Measurements from ENCODE around the gene HDGFL3. TPM values are rescaled to one million over a fixed set of nuclear protein-coding genes. Genes with fewer than 3 reads are reported as not detected.
"Not testable (repeated sequence)": the region's sequence is repeated elsewhere in the genome, so short reads cannot be mapped to it uniquely, and the experiment has no call there.

HDGFL3 gene
- polyA plus RNA-seq, 1 donor = 30.4 TPM

DNA sequence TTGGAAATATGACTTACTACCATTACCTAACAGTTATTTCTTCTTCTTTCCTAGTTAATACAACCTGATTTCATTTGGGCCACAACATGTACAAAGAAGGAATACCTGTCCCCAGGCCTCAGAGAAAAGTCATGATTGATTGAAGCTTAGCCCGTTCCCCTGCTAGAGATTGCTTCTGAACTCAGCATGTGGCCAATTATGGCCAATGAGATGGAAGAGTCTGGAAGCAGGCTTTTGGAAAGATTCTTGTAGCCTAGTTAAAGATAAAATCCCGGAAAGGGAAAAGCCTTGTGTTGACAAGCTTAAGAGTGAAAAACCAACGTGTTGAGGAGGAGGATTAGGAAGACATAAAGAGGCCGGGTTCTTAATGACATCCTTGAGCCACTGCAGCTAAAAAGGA, 117.2 kb downstream of the HDGFL3 start:
- Histone ChIP-seq H3K27ac (ENCODE audit: low read length) (no peak overlapping the region), H3K4me3 (ENCODE audit: low read length) (no peak overlapping the region), H3K9me3 (ENCODE audit: control insufficient read depth, low read depth, low read length) (no peaks in the 10 kb centered on the region), H3K36me3 (ENCODE audit: control insufficient read depth, insufficient read depth, low read length) (no peaks in the 10 kb centered on the region), H3K27me3 (ENCODE audit: control insufficient read depth, insufficient read depth, low read length) (peaks cover 4% of the 10 kb centered on the region), H3K4me1 (ENCODE audit: control insufficient read depth, insufficient read depth, low read length) (no peaks in the 10 kb centered on the region)
- DNase-seq = no peak
- 39% methylated on average over 3 of the region's 4 CpGs for WGBS (ENCODE audit: insufficient coverage, low lambda C conversion rate)

DNA sequence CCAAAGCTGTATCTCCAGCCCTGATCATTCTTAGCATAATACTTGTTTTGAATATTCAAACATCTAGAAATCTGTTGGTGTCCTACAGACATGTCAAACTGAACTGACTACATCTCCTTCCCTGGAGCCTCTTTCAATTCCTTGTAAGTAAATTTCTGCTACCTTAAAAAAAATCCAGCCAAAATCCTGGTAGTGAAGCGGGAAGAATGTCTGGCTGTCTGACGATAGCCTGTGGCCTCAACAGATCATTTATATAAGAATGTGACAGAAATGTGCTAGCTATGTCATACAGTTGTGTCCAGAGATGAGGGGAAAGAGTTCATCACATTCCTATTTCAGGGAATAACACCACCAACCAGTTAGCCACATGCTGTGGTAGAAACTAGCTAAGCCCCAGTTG, 118.7 kb downstream of the HDGFL3 start:
- DNase-seq = no peak
- Histone ChIP-seq H3K36me3 (ENCODE audit: control insufficient read depth, insufficient read depth, low read length) (no peaks in the 10 kb centered on the region), H3K27ac (ENCODE audit: low read length) (no peak overlapping the region), H3K4me1 (ENCODE audit: control insufficient read depth, insufficient read depth, low read length) (no peaks in the 10 kb centered on the region), H3K4me3 (ENCODE audit: low read length) (no peak overlapping the region), H3K9me3 (ENCODE audit: control insufficient read depth, low read depth, low read length) (no peaks in the 10 kb centered on the region), H3K27me3 (ENCODE audit: control insufficient read depth, insufficient read depth, low read length) (no peaks in the 10 kb centered on the region)
- no CpG with 5 or more reads among the region's 2 CpGs for WGBS (ENCODE audit: insufficient coverage, low lambda C conversion rate)

DNA sequence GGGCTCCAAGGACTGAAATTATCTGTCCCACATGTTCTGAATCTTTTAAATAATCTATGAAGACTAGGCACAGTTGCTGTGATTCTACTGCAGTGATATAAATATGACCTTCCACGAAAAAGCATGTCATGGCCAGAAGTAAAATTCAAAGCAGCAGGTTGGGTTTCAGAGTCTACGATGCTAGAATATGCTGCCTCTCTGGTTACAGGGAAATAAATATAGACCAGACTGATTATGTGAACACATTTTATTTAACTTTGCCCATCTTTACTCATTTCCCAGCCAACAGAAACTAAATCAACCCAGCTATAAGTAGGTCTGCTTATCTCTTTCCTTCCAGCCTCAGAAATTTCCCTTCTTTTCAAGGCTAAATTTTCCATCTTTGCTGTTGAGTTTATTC, 120.0 kb downstream of the HDGFL3 start:
- H3K27me3 ChIP-seq (ENCODE audit: control insufficient read depth, insufficient read depth, low read length) = no peaks in the 10 kb centered on the region
- H3K9me3 ChIP-seq (ENCODE audit: control insufficient read depth, low read depth, low read length) = no peaks in the 10 kb centered on the region
- no peak for DNase-seq
- no peak overlapping the region for H3K4me3 ChIP-seq (ENCODE audit: low read length)
- H3K27ac ChIP-seq (ENCODE audit: low read length) = no peak overlapping the region
- H3K4me1 ChIP-seq (ENCODE audit: control insufficient read depth, insufficient read depth, low read length) = no peaks in the 10 kb centered on the region
- WGBS (ENCODE audit: insufficient coverage, low lambda C conversion rate) = no CpG with 5 or more reads among the region's 2 CpGs
- no peaks in the 10 kb centered on the region for H3K36me3 ChIP-seq (ENCODE audit: control insufficient read depth, insufficient read depth, low read length)

DNA sequence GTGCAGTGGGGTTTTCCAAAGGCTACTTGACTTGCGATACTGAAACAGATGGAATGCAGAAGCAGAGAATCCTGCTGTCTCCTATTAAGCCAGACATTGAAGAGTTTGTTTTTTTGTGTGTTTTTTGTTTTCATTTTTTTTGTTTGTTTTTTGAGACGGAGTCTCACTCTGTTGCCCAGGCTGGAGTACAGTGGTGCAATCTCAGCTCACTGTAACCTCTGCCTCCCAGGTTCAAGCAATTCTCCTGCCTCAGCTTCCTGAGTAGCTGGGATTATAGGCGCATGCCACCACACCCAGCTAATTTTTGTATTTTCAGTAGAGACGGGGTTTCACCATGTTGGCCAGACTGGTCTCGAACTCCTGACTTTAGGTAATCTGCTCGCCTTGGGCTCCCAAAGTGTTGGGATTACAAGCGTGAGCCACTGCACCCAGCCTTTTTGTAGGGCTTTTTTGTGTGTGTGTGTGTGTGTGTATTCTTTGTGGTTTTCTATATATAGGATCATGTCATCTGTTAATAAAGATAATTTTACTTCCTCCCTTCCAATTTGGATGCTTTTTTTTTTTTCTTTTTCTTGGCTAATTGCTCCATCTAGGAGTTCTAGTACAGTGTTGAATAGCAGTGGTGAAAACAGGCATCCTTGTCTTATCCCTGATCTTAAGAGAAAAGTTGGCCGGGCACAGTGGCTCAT, 121.6 kb downstream of the HDGFL3 start:
- H3K27ac ChIP-seq (ENCODE audit: low read length); H3K9me3 ChIP-seq (ENCODE audit: control insufficient read depth, low read depth, low read length); H3K27me3 ChIP-seq (ENCODE audit: control insufficient read depth, insufficient read depth, low read length); DNase-seq; H3K36me3 ChIP-seq (ENCODE audit: control insufficient read depth, insufficient read depth, low read length); H3K4me1 ChIP-seq (ENCODE audit: control insufficient read depth, insufficient read depth, low read length); H3K4me3 ChIP-seq (ENCODE audit: low read length): not testable (repeated sequence)
- WGBS (ENCODE audit: insufficient coverage, low lambda C conversion rate) = 93% methylated on average over 2 of the region's 8 CpGs

DNA sequence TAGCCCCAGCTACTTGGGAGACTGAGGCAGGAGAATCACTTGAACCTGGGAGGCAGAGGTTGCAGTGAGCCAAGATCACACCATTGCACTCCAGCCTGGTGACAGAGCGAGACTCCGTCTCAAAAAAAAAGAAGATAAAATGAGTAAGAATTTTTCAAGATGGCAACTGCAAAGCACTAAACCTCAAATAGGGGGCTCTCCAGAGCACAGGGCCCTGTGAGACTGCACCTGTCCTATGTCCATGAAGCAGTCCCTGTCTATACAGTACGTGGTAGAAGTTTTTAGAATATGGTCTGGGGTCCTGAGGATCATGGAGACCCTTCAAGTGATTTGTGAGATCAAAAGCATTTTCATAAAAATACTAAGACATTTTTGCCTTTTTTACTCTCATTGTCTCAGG, 122.2 kb downstream of the HDGFL3 start:
- DNase-seq; H3K27me3 ChIP-seq (ENCODE audit: control insufficient read depth, insufficient read depth, low read length); H3K4me3 ChIP-seq (ENCODE audit: low read length); H3K9me3 ChIP-seq (ENCODE audit: control insufficient read depth, low read depth, low read length); H3K4me1 ChIP-seq (ENCODE audit: control insufficient read depth, insufficient read depth, low read length); H3K36me3 ChIP-seq (ENCODE audit: control insufficient read depth, insufficient read depth, low read length); H3K27ac ChIP-seq (ENCODE audit: low read length): not testable (repeated sequence)
- no CpG with 5 or more reads among the region's 3 CpGs for WGBS (ENCODE audit: insufficient coverage, low lambda C conversion rate)

DNA sequence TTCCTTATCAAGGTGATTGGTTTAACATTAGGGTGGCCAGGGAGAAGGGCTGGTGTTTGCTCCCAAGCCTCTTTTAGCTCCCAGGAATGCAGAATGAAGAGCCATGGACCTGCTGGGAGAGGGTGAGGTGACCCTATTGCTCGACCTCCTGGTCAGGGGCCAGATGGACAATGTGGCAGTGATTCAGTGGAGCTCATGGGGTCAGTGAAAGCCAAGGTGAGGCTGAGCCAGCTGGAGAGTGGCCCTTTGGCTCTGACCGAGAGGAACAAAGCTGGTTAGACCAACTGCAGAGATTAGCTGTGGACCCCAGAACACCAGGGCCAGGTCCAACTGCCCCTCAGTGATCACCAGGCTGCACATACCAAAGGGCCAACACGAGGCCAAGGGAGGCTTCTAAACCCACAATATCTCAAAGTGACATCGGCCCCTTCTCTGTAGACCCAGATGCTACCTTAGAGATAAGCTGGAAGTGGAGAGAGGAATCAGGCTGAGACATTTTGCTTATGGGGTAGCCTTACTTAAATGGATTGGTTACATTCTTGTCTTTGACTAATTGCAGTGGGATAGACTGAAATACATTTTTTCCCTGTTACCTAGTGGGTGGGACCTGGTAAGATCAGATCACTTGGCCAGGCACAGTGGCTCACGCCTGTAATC, 124.8 kb downstream of the HDGFL3 start:
- H3K9me3 ChIP-seq (ENCODE audit: control insufficient read depth, low read depth, low read length) = no peaks in the 10 kb centered on the region
- H3K36me3 ChIP-seq (ENCODE audit: control insufficient read depth, insufficient read depth, low read length) = no peaks in the 10 kb centered on the region
- no peak overlapping the region for H3K4me3 ChIP-seq (ENCODE audit: low read length)
- WGBS (ENCODE audit: insufficient coverage, low lambda C conversion rate) = 80% methylated on average over 2 of the region's 5 CpGs
- no peak for DNase-seq
- no peaks in the 10 kb centered on the region for H3K4me1 ChIP-seq (ENCODE audit: control insufficient read depth, insufficient read depth, low read length)
- H3K27me3 ChIP-seq (ENCODE audit: control insufficient read depth, insufficient read depth, low read length) = peaks cover 16% of the 10 kb centered on the region
- H3K27ac ChIP-seq (ENCODE audit: low read length) = no peak overlapping the region

DNA sequence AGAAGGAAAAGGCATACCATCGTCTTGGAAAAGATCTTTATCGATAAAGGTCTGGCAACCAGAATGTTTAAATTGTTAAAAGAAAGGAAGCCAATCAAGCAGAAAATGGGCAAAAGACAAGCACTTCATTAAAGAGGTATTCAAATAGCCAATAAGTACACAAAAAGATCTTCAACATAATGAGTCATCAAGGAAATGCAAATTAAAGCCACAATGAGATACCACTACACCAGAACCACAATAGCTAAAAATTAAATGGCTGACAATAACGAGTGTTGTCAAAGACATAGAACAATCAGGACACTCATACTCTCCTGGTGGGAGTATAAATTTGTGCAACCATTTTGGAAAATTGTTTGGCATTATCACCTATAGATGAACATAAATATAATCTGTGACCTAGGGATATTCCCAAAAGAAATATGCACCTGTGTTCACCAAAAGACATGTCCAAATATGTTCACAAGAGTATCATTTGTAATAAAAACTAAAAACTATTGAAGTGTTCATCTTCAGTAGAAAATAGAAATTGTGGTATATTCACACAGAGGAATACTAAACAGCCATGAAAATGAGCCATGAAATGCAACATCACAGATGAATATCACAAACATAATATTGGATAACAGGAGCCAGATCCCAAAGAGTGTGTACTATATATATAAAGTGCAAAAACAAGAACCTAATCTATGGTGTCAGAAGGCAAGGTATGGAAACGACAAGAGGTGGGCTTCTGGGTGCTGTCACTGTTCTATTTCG, 126.2 kb downstream of the HDGFL3 start:
- Histone ChIP-seq H3K9me3 (ENCODE audit: control insufficient read depth, low read depth, low read length) (no peaks in the 10 kb centered on the region), H3K4me3 (ENCODE audit: low read length) (no peak overlapping the region), H3K27ac (ENCODE audit: low read length) (no peak overlapping the region), H3K4me1 (ENCODE audit: control insufficient read depth, insufficient read depth, low read length) (no peaks in the 10 kb centered on the region), H3K27me3 (ENCODE audit: control insufficient read depth, insufficient read depth, low read length) (peaks cover 20% of the 10 kb centered on the region), H3K36me3 (ENCODE audit: control insufficient read depth, insufficient read depth, low read length) (no peaks in the 10 kb centered on the region)
- DNase-seq = no peak
- WGBS (ENCODE audit: insufficient coverage, low lambda C conversion rate) = 95% methylated on average over 3 of the region's 5 CpGs

DNA sequence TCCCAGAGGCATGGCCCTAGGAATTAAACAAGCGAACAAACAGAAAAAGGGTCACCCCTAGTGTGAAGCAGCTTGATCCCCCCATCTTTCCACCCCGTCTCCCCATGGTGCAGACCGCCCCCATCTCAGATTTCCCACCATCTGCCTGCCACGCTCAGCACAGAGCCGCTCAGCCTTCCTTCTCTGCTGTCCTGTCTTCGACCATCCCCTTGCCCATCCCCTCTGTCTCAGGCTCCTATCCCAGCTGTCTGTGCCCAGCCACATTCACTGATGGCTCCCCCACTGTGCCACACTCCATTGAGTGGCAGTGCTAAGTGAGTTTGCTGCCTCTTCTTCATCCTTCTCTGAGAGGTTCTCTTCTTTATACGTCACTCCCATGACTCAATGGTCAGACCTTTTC, 128.9 kb downstream of the HDGFL3 start:
- Histone ChIP-seq H3K36me3 (ENCODE audit: control insufficient read depth, insufficient read depth, low read length) (no peaks in the 10 kb centered on the region), H3K4me3 (ENCODE audit: low read length) (no peak overlapping the region), H3K9me3 (ENCODE audit: control insufficient read depth, low read depth, low read length) (peaks cover under 1% of the 10 kb centered on the region), H3K27me3 (ENCODE audit: control insufficient read depth, insufficient read depth, low read length) (peaks cover 20% of the 10 kb centered on the region), H3K27ac (ENCODE audit: low read length) (no peak overlapping the region), H3K4me1 (ENCODE audit: control insufficient read depth, insufficient read depth, low read length) (no peaks in the 10 kb centered on the region)
- no peak for DNase-seq
- no CpG with 5 or more reads among the region's 7 CpGs for WGBS (ENCODE audit: insufficient coverage, low lambda C conversion rate)

Other genes with a start within 250 kb of the HDGFL3 start
- gene RAMAC, start 221.6 kb downstream of the HDGFL3 start, polyA plus RNA-seq = 30.1 TPM
- gene C15orf40, start 196.2 kb downstream of the HDGFL3 start, polyA plus RNA-seq = 29.1 TPM
- gene BTBD1, start 140.6 kb downstream of the HDGFL3 start, polyA plus RNA-seq = 68.4 TPM
- 1.4 TPM for gene TM6SF1, start 100.2 kb downstream of the HDGFL3 start, polyA plus RNA-seq
- 4.2 TPM for gene BNC1, start 76.8 kb upstream of the HDGFL3 start, polyA plus RNA-seq
- gene SH3GL3, start 239.5 kb upstream of the HDGFL3 start, polyA plus RNA-seq = 4.7 TPM

All from large intestine (tissue), 3 donors.